Activated naive CD4-positive, alpha-beta T cell treated with anti-CD3 and anti-CD28 coated beads, Interleukin-2, amount 50 U/mL, for 24 hours (primary cell): ENCODE results near the gene ZNF804B.

Experiments
- H3K27ac Mint-ChIP-seq: one replicate; pipeline ENCODE4 v1.8.0; 2021; ENCODE audit warnings: mild to moderate bottlenecking, mixed read lengths
- H3K27me3 Mint-ChIP-seq: one replicate; pipeline ENCODE4 v1.8.0; 2021; ENCODE audit warnings: mixed read lengths
- H3K36me3 Mint-ChIP-seq: one replicate; pipeline ENCODE4 v1.8.0; 2021; ENCODE audit warnings: mixed read lengths
- H3K4me1 Mint-ChIP-seq: one replicate; pipeline ENCODE4 v1.8.0; 2021; ENCODE audit warnings: mixed read lengths
- H3K4me3 Mint-ChIP-seq: one replicate; pipeline ENCODE4 v1.8.0; 2021; ENCODE audit warnings: mild to moderate bottlenecking, mixed read lengths
- H3K9me3 Mint-ChIP-seq: one replicate; pipeline ENCODE4 v1.8.0; 2021; ENCODE audit warnings: mixed read lengths

ZNF804B gene

GRCh38 chr7:89072081-89072480 lies 312.6 kb downstream of the ZNF804B start:
- Mint-ChIP-seq H3K4me1 (no peaks in the 10 kb centered on the region), H3K27ac (no peak overlapping the region), H3K9me3 (no peaks in the 10 kb centered on the region), H3K36me3 (no peaks in the 10 kb centered on the region), H3K27me3 (no peaks in the 10 kb centered on the region), H3K4me3 (no peak overlapping the region)

GRCh38 chr7:89073776-89074175 lies 314.3 kb downstream of the ZNF804B start:
- H3K36me3 Mint-ChIP-seq = no peaks in the 10 kb centered on the region
- H3K9me3 Mint-ChIP-seq = no peaks in the 10 kb centered on the region
- H3K27me3 Mint-ChIP-seq = no peaks in the 10 kb centered on the region
- no peaks in the 10 kb centered on the region for H3K4me1 Mint-ChIP-seq
- no peak overlapping the region for H3K4me3 Mint-ChIP-seq
- H3K27ac Mint-ChIP-seq = no peak overlapping the region

DNA sequence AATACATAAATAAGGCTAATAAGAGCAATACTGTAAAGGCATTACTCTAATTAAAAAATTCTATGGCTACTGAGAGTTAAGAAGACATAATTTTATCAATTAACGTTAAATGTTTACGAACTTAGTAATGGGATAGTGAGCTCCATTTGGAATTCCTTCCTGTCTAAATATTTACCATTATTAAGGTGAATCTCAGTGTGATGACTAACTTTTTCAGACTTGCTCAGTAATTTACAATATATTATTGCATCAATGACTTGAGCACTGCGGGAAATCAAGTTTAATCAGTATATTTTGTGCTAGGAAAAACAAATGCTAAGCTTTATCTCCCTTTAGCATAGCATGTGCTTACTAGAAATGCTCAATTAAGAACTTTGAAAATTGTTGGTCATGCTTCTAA lies 318.5 kb downstream of the ZNF804B start:
- Mint-ChIP-seq H3K4me1 (no peaks in the 10 kb centered on the region), H3K27ac (no peak overlapping the region), H3K4me3 (no peak overlapping the region), H3K27me3 (no peaks in the 10 kb centered on the region), H3K9me3 (no peaks in the 10 kb centered on the region), H3K36me3 (no peaks in the 10 kb centered on the region)

DNA sequence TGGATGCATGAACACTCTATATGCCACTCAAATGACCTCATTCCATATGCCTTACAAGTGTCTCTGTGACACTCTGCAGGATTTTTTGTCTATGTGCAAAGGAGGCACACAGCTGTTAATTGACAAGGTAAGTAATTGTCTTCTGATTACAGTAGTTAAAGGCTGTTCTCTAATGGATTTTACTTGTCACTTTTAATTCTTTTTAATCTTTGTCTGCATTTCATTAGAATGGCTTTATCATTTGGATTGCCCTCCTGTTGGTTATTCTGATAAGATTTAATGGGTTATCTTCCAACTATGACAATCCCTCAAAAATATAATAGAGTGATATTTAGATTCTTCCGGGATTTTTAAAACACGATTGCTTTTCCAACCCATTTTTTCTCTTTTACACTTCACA lies 326.1 kb downstream of the ZNF804B start:
- H3K27me3 Mint-ChIP-seq = no peaks in the 10 kb centered on the region

GRCh38 chr7:89091550-89091949 lies 332.1 kb downstream of the ZNF804B start:
- Mint-ChIP-seq H3K36me3 (no peaks in the 10 kb centered on the region), H3K27me3 (peaks cover 1% of the 10 kb centered on the region), H3K4me1 (no peaks in the 10 kb centered on the region), H3K27ac (no peak overlapping the region), H3K4me3 (no peak overlapping the region), H3K9me3 (no peaks in the 10 kb centered on the region)

More for the DNA sequence above, 326.1 kb downstream of the ZNF804B start:
- Mint-ChIP-seq H3K27ac (no peak overlapping the region), H3K4me1 (no peaks in the 10 kb centered on the region), H3K4me3 (no peak overlapping the region), H3K9me3 (no peaks in the 10 kb centered on the region), H3K36me3 (no peaks in the 10 kb centered on the region)

DNA sequence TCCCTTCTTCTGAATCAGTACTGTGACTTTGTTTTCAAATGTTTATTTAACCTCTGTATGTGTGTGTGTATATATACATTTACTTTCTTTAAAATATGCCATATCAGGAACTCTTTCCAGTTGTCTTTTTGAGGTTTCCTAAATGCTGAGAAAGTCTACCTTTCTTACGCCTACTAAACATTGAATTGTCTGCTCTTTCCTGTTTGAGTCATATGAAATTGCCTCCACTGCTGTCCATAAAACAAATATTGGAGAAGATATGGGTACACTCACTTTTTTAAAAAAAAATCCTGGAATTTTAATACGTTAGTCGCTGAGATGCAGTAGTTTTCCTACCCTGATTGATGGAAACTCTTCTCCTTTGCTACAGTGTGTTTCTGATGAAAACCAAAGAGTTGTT lies 334.8 kb downstream of the ZNF804B start:
- no peaks in the 10 kb centered on the region for H3K9me3 Mint-ChIP-seq
- H3K4me3 Mint-ChIP-seq = no peak overlapping the region
- no peak overlapping the region for H3K27ac Mint-ChIP-seq
- no peaks in the 10 kb centered on the region for H3K4me1 Mint-ChIP-seq
- no peaks in the 10 kb centered on the region for H3K36me3 Mint-ChIP-seq
- H3K27me3 Mint-ChIP-seq = peaks cover 1% of the 10 kb centered on the region

GRCh38 chr7:89103564-89103963 lies 344.1 kb downstream of the ZNF804B start:
- Mint-ChIP-seq H3K4me1 (no peaks in the 10 kb centered on the region), H3K36me3 (no peaks in the 10 kb centered on the region), H3K27me3 (peaks cover 2% of the 10 kb centered on the region), H3K4me3 (no peak overlapping the region), H3K27ac (no peak overlapping the region), H3K9me3 (no peaks in the 10 kb centered on the region)

- H3K4me3 Mint-ChIP-seq = no peak overlapping the region
- H3K27ac Mint-ChIP-seq = no peak overlapping the region
- H3K27me3 Mint-ChIP-seq = peaks cover 2% of the 10 kb centered on the region
- H3K4me1 Mint-ChIP-seq = no peaks in the 10 kb centered on the region
- H3K36me3 Mint-ChIP-seq = no peaks in the 10 kb centered on the region
- H3K9me3 Mint-ChIP-seq = no peaks in the 10 kb centered on the region
These were observed 345.5 kb downstream of the ZNF804B start for GRCh38 chr7:89104748-89105685.

GRCh38 chr7:89123871-89124270 lies 364.4 kb downstream of the ZNF804B start:
- Mint-ChIP-seq H3K4me1 (no peaks in the 10 kb centered on the region), H3K4me3 (no peak overlapping the region), H3K9me3 (no peaks in the 10 kb centered on the region), H3K36me3 (no peaks in the 10 kb centered on the region), H3K27me3 (no peaks in the 10 kb centered on the region), H3K27ac (no peak overlapping the region)

DNA sequence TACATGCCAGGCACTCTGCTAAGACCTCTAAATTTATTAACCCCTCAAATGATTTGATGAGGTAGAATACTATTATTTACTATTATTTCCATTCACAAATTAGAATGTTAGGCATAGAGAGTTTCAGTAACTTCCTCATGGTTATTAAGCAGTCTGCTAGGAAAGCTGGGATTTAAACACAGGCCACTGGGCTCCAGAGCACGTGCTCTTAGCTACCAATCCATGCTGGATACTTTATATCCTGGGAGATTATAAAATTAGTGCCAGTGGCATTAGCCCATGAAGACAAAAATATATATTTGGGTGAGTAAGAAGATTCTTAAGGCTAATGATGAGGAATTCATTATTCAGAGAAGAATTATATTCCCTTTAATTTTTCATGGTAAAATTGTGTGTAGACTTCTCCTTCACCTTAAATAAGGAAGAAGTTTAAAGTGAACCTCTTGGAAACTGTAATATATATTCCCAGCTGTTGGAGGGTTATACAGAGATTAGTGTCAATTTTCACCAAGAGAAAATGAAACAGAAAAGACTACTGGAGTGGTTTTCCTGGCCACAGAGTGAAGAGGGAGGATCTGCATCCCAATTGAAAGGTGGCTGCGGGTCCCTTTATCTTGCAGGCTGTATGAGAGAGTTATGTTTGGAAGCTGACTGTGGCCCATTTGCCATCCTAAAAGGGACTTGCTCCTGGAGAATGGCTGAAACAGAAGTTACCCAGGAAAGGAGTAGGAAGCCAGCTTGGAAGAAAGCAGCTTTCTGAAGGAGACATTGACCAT lies 370.3 kb downstream of the ZNF804B start:
- H3K9me3 Mint-ChIP-seq = no peaks in the 10 kb centered on the region
- no peak overlapping the region for H3K27ac Mint-ChIP-seq
- no peaks in the 10 kb centered on the region for H3K4me1 Mint-ChIP-seq
- H3K27me3 Mint-ChIP-seq = no peaks in the 10 kb centered on the region
- H3K4me3 Mint-ChIP-seq = no peak overlapping the region
- H3K36me3 Mint-ChIP-seq = no peaks in the 10 kb centered on the region

DNA sequence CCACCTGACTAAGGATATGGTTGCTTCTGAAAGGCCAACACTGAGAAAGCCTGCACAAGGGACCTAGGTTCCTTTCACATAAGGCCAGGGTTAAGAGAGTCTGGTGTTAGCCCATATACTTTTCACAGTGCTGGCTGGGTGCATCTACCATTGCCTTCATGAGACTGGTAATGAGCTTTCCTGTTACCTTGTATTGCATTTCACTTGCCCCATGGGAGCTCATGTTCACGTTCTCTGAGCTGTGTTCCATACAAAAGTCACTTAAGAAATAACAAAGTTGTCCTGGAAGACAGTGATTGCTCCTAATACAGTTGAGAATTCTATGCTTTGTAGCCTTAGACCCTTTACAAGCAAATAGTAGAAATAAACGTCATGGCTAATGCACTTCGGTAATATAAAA lies 373.9 kb downstream of the ZNF804B start:
- no peaks in the 10 kb centered on the region for H3K4me1 Mint-ChIP-seq
- H3K36me3 Mint-ChIP-seq = no peaks in the 10 kb centered on the region
- no peaks in the 10 kb centered on the region for H3K9me3 Mint-ChIP-seq
- H3K27me3 Mint-ChIP-seq = no peaks in the 10 kb centered on the region
- H3K4me3 Mint-ChIP-seq = no peak overlapping the region
- H3K27ac Mint-ChIP-seq = no peak overlapping the region

- H3K36me3 Mint-ChIP-seq = no peaks in the 10 kb centered on the region
- no peaks in the 10 kb centered on the region for H3K4me1 Mint-ChIP-seq
- no peak overlapping the region for H3K4me3 Mint-ChIP-seq
- H3K27ac Mint-ChIP-seq = no peak overlapping the region
- no peaks in the 10 kb centered on the region for H3K9me3 Mint-ChIP-seq
- no peaks in the 10 kb centered on the region for H3K27me3 Mint-ChIP-seq
These were observed 374.3 kb downstream of the ZNF804B start for GRCh38 chr7:89133819-89134218.

DNA sequence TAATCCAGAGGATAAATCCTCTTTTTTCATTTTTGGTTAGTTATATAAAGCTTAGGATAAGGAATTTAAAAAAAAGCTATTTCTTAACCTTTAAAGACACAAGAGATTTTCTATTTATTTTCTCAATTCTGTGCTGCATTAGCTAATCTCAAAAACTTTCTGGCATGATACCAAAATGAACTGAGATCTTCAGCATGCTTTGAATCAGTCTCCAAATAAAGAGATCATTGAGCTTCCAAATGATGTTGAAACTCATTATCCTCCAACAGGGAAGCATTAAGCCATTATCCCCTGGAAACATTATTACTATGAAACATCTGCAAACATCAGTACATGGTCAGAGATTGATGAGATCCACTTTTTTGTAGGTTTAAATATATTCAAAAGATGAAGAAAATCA lies 386.3 kb downstream of the ZNF804B start:
- Mint-ChIP-seq H3K4me3 (no peak overlapping the region), H3K36me3 (no peaks in the 10 kb centered on the region), H3K9me3 (no peaks in the 10 kb centered on the region), H3K4me1 (no peaks in the 10 kb centered on the region), H3K27ac (no peak overlapping the region), H3K27me3 (no peaks in the 10 kb centered on the region)

- Mint-ChIP-seq H3K36me3 (no peaks in the 10 kb centered on the region), H3K4me1 (no peaks in the 10 kb centered on the region), H3K27me3 (peaks cover 6% of the 10 kb centered on the region), H3K9me3 (no peaks in the 10 kb centered on the region), H3K4me3 (no peak overlapping the region), H3K27ac (no peak overlapping the region)
These were observed 400.6 kb downstream of the ZNF804B start for GRCh38 chr7:89160107-89160506.

GRCh38 chr7:89165421-89165820 lies 405.9 kb downstream of the ZNF804B start:
- Mint-ChIP-seq H3K27me3 (peaks cover 6% of the 10 kb centered on the region), H3K9me3 (no peaks in the 10 kb centered on the region), H3K4me3 (no peak overlapping the region), H3K36me3 (no peaks in the 10 kb centered on the region), H3K4me1 (no peaks in the 10 kb centered on the region), H3K27ac (no peak overlapping the region)

DNA sequence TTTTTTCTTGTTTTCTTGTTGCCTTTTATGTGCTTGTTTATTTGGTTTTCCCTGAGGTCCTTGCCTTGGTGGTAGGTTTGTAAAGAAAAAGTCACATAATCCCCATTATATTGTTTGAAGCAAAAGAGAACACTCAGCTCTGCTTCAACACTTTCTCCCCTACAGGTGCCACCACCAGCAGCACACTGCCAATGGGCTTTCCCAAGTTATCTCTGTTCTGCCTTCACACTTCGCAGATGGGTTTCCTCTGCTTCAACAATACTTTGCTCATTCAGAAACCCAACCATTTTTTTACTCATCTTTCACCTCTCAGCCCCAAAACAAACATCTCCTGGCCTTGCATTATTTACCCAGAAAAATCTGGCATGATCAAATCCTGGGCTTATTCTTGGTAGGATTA lies 411.1 kb downstream of the ZNF804B start:
- H3K36me3 Mint-ChIP-seq = no peaks in the 10 kb centered on the region
- no peak overlapping the region for H3K4me3 Mint-ChIP-seq
- H3K4me1 Mint-ChIP-seq = no peaks in the 10 kb centered on the region
- H3K27me3 Mint-ChIP-seq = no peaks in the 10 kb centered on the region
- H3K9me3 Mint-ChIP-seq = no peaks in the 10 kb centered on the region
- no peak overlapping the region for H3K27ac Mint-ChIP-seq
